ENCODE measurements around the gene ODF4.

DNA sequence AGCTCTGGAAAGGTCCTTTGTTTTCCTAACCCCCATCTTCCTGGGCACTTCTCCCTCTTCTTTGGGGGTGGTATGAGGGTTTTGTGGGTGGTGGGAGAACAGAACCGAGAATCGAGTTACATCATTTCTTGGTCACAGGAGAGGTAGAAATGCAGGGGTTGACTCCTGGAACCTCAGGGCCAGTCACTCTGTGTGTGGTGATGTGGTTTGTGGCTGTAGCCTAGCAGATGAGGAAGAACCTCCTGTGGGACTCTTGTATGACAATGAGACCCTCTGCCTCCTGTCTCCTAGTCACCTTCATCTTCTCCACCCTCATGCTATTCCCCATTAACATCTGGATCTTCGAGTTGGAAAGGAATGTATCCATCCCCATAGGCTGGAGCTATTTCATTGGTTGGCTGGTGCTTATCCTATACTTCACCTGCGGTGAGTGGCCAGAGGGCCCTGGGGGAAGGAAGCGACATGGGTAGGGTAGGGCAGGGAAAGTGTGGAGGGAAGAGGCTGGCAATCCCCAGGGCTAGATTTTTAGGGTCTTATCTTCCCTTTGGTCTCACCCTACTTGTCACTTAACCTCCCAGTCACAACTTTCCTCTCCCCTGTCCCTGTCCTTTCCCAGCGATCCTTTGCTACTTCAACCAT is 5.5 kb downstream of the ODF4 start:
- TF ChIP-seq, protein P1, sequence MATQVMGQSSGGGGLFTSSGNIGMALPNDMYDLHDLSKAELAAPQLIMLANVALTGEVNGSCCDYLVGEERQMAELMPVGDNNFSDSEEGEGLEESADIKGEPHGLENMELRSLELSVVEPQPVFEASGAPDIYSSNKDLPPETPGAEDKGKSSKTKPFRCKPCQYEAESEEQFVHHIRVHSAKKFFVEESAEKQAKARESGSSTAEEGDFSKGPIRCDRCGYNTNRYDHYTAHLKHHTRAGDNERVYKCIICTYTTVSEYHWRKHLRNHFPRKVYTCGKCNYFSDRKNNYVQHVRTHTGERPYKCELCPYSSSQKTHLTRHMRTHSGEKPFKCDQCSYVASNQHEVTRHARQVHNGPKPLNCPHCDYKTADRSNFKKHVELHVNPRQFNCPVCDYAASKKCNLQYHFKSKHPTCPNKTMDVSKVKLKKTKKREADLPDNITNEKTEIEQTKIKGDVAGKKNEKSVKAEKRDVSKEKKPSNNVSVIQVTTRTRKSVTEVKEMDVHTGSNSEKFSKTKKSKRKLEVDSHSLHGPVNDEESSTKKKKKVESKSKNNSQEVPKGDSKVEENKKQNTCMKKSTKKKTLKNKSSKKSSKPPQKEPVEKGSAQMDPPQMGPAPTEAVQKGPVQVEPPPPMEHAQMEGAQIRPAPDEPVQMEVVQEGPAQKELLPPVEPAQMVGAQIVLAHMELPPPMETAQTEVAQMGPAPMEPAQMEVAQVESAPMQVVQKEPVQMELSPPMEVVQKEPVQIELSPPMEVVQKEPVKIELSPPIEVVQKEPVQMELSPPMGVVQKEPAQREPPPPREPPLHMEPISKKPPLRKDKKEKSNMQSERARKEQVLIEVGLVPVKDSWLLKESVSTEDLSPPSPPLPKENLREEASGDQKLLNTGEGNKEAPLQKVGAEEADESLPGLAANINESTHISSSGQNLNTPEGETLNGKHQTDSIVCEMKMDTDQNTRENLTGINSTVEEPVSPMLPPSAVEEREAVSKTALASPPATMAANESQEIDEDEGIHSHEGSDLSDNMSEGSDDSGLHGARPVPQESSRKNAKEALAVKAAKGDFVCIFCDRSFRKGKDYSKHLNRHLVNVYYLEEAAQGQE (IDR thresholded peaks at IDR 0.05; ENCODE audit: insufficient read depth in 1 of 2, low read depth in 2 of 2, low read length in 2 of 2): no peak
- TF ChIP-seq FOXP2 (optimal IDR thresholded peaks at IDR 0.05; ENCODE audit: borderline replicate concordance, extremely low read depth, extremely low read length, insufficient read depth) (no peak), TAF1 (IDR thresholded peaks at IDR 0.05; ENCODE audit: borderline replicate concordance, insufficient read depth, low read length) (no peak), SIN3A (IDR thresholded peaks at IDR 0.05; ENCODE audit: borderline replicate concordance, insufficient read depth, low read length) (no peak), POLR2AphosphoS5 (IDR thresholded peaks at IDR 0.05; ENCODE audit: low read depth, low read length) (no peak)

All from PFSK-1 (cell line).